Type B pancreatic cell (in vitro differentiated cells): ENCODE data around the gene CNNM4. TPM values are rescaled to one million over a fixed set of nuclear protein-coding genes. Genes with fewer than 3 reads are reported as not detected.

Source experiments
- DNase-seq: peaks from one replicate; pipeline ENCODE4 v3.0.0; 2021; ENCODE audit warnings: mixed read lengths; ENCODE audit not compliant: unreplicated experiment; ENCODE audit errors: extremely low spot score
- H3K27ac Mint-ChIP-seq: 2 replicates; pipeline ENCODE4 v1.8.0; 2021; ENCODE audit warnings: mild to moderate bottlenecking, mixed read lengths
- H3K27me3 Mint-ChIP-seq: 2 replicates; pipeline ENCODE4 v1.8.0; 2021; ENCODE audit warnings: mixed read lengths
- H3K36me3 Mint-ChIP-seq: 2 replicates; pipeline ENCODE4 v1.8.0; 2021; ENCODE audit warnings: mixed read lengths
- H3K4me1 Mint-ChIP-seq: one replicate; pipeline ENCODE4 v1.8.0; 2021; ENCODE audit warnings: mixed read lengths; ENCODE audit not compliant: unreplicated experiment
- H3K4me3 Mint-ChIP-seq: 2 replicates; pipeline ENCODE4 v1.8.0; 2021; ENCODE audit warnings: mild to moderate bottlenecking, mixed read lengths
- H3K9me3 Mint-ChIP-seq: 2 replicates; pipeline ENCODE4 v1.8.0; 2021; ENCODE audit warnings: mixed read lengths
- CTCF ChIP-seq: fragments of 200-600 bp; sonication (generic); conservative IDR thresholded peaks from 2 replicates; pipeline ENCODE4 v1.5.0; 2021; ENCODE audit warnings: antibody characterized with exemption, mild to moderate bottlenecking
- total RNA-seq: library from RNA; stranded (reverse); gene quantifications from 2 replicates; pipeline ENCODE4 v1.2.1, GENCODE V29; 2021; ENCODE audit warnings: low replicate concordance

Gene CNNM4
- total RNA-seq, 1 donor from 2014 or later: 14.0 TPM

- Mint-ChIP-seq H3K4me3 (peak overlapping the region; percentile 79), H3K27ac (peak overlapping the region; percentile 93), H3K36me3 (peaks cover 8% of the 10 kb centered on the region), H3K27me3 (no peaks in the 10 kb centered on the region), H3K4me1 (peaks cover 36% of the 10 kb centered on the region), H3K9me3 (no peaks in the 10 kb centered on the region)
- no peak for DNase-seq
- no peak for TF ChIP-seq CTCF
Measured at GRCh38 chr2:96771796-96772618, 11.3 kb downstream of the CNNM4 start.

GRCh38 chr2:96772903-96773671 lies 12.4 kb downstream of the CNNM4 start:
- H3K27ac Mint-ChIP-seq: peak overlapping the region; percentile 93
- no peaks in the 10 kb centered on the region for H3K27me3 Mint-ChIP-seq
- no peak for DNase-seq
- H3K9me3 Mint-ChIP-seq: no peaks in the 10 kb centered on the region
- H3K36me3 Mint-ChIP-seq: peaks cover 8% of the 10 kb centered on the region
- no peak overlapping the region for H3K4me3 Mint-ChIP-seq
- H3K4me1 Mint-ChIP-seq: peaks cover 26% of the 10 kb centered on the region
- TF ChIP-seq CTCF: no peak

- no peak for TF ChIP-seq CTCF
- Mint-ChIP-seq H3K4me1 (peaks cover 19% of the 10 kb centered on the region), H3K27ac (no peak overlapping the region), H3K4me3 (no peak overlapping the region), H3K36me3 (peaks cover 3% of the 10 kb centered on the region), H3K27me3 (no peaks in the 10 kb centered on the region), H3K9me3 (no peaks in the 10 kb centered on the region)
- DNase-seq: no peak
Measured at GRCh38 chr2:96773922-96774321, 13.2 kb downstream of the CNNM4 start.

- no peak for DNase-seq
- TF ChIP-seq CTCF: no peak
- no peaks in the 10 kb centered on the region for H3K9me3 Mint-ChIP-seq
- H3K4me3 Mint-ChIP-seq: no peak overlapping the region
- H3K27ac Mint-ChIP-seq: peak overlapping the region; percentile 16
- peaks cover 15% of the 10 kb centered on the region for H3K4me1 Mint-ChIP-seq
- peaks cover 3% of the 10 kb centered on the region for H3K36me3 Mint-ChIP-seq
- H3K27me3 Mint-ChIP-seq: no peaks in the 10 kb centered on the region
Measured at GRCh38 chr2:96775160-96775559, 14.5 kb downstream of the CNNM4 start.

- no peak overlapping the region for H3K4me3 Mint-ChIP-seq
- no peaks in the 10 kb centered on the region for H3K4me1 Mint-ChIP-seq
- no peak for DNase-seq
- H3K27ac Mint-ChIP-seq: no peak overlapping the region
- no peaks in the 10 kb centered on the region for H3K27me3 Mint-ChIP-seq
- no peak for TF ChIP-seq CTCF
- no peaks in the 10 kb centered on the region for H3K9me3 Mint-ChIP-seq
- H3K36me3 Mint-ChIP-seq: no peaks in the 10 kb centered on the region
Measured at GRCh38 chr2:96783388-96783787, 22.7 kb downstream of the CNNM4 start.
